ENCODE data around the gene SLC39A7. TPM values are rescaled to one million over a fixed set of nuclear protein-coding genes. Genes with fewer than 3 reads are reported as not detected.

Gene SLC39A7
- total RNA-seq, 5 donors from 2014 or later (not counting 1 experiment from before 2014, with no cell fraction given): 19.1 to 44.0 (median 41.3) TPM

DNA sequence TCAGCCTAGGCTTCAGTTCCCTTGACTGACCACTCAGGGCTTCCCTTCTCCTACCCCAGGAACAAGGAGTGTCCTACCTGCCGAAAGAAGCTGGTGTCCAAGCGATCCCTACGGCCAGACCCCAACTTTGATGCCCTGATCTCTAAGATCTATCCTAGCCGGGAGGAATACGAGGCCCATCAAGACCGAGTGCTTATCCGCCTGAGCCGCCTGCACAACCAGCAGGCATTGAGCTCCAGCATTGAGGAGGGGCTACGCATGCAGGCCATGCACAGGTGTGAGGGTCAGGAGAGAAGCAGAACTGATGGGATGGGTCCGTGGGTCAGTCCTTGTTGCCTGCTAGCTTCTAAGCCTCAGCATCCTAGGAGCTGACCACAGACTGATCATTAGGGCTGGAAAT lies 9.2 kb downstream of the SLC39A7 start:
- Mint-ChIP-seq H3K27ac (no peak overlapping the region), H3K9me3 (no peaks in the 10 kb centered on the region), H3K4me1 (peaks cover 50 to 58% (median 50%) of the 10 kb centered on the region in 3 donors), H3K36me3 (peaks cover 20% of the 10 kb centered on the region), H3K27me3 (peaks cover 10 to 25% of the 10 kb centered on the region in 2 donors), H3K4me3 (peak overlapping the region in 2 of 3 donors; percentile 87 to 89)
- WGBS (ENCODE audit: insufficient coverage): 95% methylated on average over 7 of the region's 10 CpGs
- CTCF ChIA-PET: no interaction called here
- ATAC-seq (replicated peaks in 1 of 4) (no peak), DNase-seq (no peak)
- no peaks in the 10 kb centered on the region for H3K9me3 ChIP-seq
- peaks cover 10 to 46% of the 10 kb centered on the region in 2 experiments for H3K4me1 ChIP-seq (ENCODE audit: control insufficient read depth in 1 of 2, extremely low read depth in 1 of 2, insufficient read depth in 2 of 2, low read length in 2 of 2)
- peaks cover 0 to 24% of the 10 kb centered on the region in 2 donors for H3K36me3 ChIP-seq (ENCODE audit: control insufficient read depth in 2 of 2, extremely low read depth in 1 of 2, insufficient read depth in 1 of 2, low read length in 1 of 2)
- peaks cover 0 to 29% of the 10 kb centered on the region in 2 experiments for H3K27me3 ChIP-seq (replicated peaks in 1 of 2; ENCODE audit: control insufficient read depth in 2 of 2, extremely low read depth in 1 of 2, insufficient read depth in 2 of 2, low read length in 1 of 2)
- POLR2A ChIA-PET: interaction anchor here in 1 of 2 donors (0.6 kb wide), 1 partner anchor 159 kb away, joined by 4 read pairs; no protein-coding TSS in a partner anchor
- H3K27ac ChIP-seq (ENCODE audit: low read length): no peak overlapping the region
- no peak overlapping the region for H3K4me3 ChIP-seq (ENCODE audit: control insufficient read depth in 1 of 2, extremely low read depth in 1 of 2, low read length in 1 of 2)

DNA sequence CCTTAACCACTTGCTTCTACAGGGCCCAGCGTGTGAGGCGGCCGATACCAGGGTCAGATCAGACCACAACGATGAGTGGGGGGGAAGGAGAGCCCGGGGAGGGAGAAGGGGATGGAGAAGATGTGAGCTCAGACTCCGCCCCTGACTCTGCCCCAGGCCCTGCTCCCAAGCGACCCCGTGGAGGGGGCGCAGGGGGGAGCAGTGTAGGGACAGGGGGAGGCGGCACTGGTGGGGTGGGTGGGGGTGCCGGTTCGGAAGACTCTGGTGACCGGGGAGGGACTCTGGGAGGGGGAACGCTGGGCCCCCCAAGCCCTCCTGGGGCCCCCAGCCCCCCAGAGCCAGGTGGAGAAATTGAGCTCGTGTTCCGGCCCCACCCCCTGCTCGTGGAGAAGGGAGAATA lies 10.5 kb downstream of the SLC39A7 start:
- Mint-ChIP-seq H3K4me3 (no peak overlapping the region), H3K27me3 (peaks cover 10 to 33% of the 10 kb centered on the region in 2 donors), H3K36me3 (peaks cover 20% of the 10 kb centered on the region), H3K4me1 (peaks cover 37 to 45% (median 39%) of the 10 kb centered on the region in 3 donors), H3K9me3 (no peaks in the 10 kb centered on the region), H3K27ac (no peak overlapping the region)
- H3K27me3 ChIP-seq (replicated peaks in 1 of 2; ENCODE audit: control insufficient read depth in 2 of 2, extremely low read depth in 1 of 2, insufficient read depth in 2 of 2, low read length in 1 of 2): peaks cover 0 to 42% of the 10 kb centered on the region in 2 experiments
- CTCF ChIA-PET: interaction anchor here in 1 of 2 donors (0.5 kb wide), 1 partner anchor 133 kb away, joined by 11 read pairs; no protein-coding TSS in a partner anchor
- no peak overlapping the region for H3K27ac ChIP-seq (ENCODE audit: low read length)
- ATAC-seq (replicated peaks in 1 of 4) (no peak), DNase-seq (no peak)
- POLR2A ChIA-PET: no interaction called here
- no peak overlapping the region for H3K4me3 ChIP-seq (ENCODE audit: control insufficient read depth in 1 of 2, extremely low read depth in 1 of 2, low read length in 1 of 2)
- H3K4me1 ChIP-seq (ENCODE audit: control insufficient read depth in 1 of 2, extremely low read depth in 1 of 2, insufficient read depth in 2 of 2, low read length in 2 of 2): peaks cover 7 to 41% of the 10 kb centered on the region in 2 experiments
- peaks cover 0 to 24% of the 10 kb centered on the region in 2 donors for H3K36me3 ChIP-seq (ENCODE audit: control insufficient read depth in 2 of 2, extremely low read depth in 1 of 2, insufficient read depth in 1 of 2, low read length in 1 of 2)
- 73% methylated on average over 3 of the region's 17 CpGs for WGBS (ENCODE audit: insufficient coverage)
- no peaks in the 10 kb centered on the region for H3K9me3 ChIP-seq

DNA sequence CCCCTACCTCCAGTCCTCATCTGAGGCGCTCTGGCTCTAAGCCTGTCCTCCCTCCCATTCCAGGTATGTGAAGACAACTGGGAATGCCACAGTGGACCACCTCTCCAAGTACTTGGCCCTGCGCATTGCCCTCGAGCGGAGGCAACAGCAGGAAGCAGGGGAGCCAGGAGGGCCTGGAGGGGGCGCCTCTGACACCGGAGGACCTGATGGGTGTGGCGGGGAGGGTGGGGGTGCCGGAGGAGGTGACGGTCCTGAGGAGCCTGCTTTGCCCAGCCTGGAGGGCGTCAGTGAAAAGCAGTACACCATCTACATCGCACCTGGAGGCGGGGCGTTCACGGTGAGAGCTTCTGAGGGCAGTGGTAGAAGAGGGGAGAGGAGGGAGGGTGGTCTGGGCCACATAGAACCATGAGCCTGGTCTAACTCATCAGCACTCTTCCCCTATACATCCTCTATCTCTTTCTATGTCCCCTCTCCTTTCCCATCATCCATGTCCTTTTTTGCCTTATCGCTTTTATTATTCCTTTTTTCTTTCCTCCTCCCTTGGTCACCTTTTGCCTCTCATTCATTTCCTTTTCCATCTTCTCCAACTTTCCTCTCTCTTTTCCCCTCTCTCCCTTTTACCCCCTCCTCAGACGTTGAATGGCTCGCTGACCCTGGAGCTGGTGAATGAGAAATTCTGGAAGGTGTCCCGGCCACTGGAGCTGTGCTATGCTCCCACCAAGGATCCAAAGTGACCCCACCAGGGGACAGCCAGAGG lies 11.2 kb downstream of the SLC39A7 start:
- Histone ChIP-seq H3K9me3 (no peaks in the 10 kb centered on the region), H3K4me1 (ENCODE audit: control insufficient read depth in 1 of 2, extremely low read depth in 1 of 2, insufficient read depth in 2 of 2, low read length in 2 of 2) (peaks cover 7 to 45% of the 10 kb centered on the region in 2 experiments), H3K27me3 (replicated peaks in 1 of 2; ENCODE audit: control insufficient read depth in 2 of 2, extremely low read depth in 1 of 2, insufficient read depth in 2 of 2, low read length in 1 of 2) (peaks cover 0 to 48% of the 10 kb centered on the region in 2 experiments), H3K36me3 (ENCODE audit: control insufficient read depth in 2 of 2, extremely low read depth in 1 of 2, insufficient read depth in 1 of 2, low read length in 1 of 2) (peaks cover 0 to 24% of the 10 kb centered on the region in 2 donors), H3K4me3 (ENCODE audit: control insufficient read depth in 1 of 2, extremely low read depth in 1 of 2, low read length in 1 of 2) (peak overlapping the region in 1 of 2 donors; percentile 12), H3K27ac (ENCODE audit: low read length) (no peak overlapping the region)
- ATAC-seq (replicated peaks in 1 of 4): no peak
- ChIA-PET CTCF (interaction anchor here in 1 of 2 donors (0.5 kb wide), 1 partner anchor 132 kb away, joined by 11 read pairs; no protein-coding TSS in a partner anchor), POLR2A (no interaction called here)
- H3K4me3 Mint-ChIP-seq: no peak overlapping the region
- no peaks in the 10 kb centered on the region for H3K9me3 Mint-ChIP-seq
- H3K36me3 Mint-ChIP-seq: peaks cover 20% of the 10 kb centered on the region
- DNase-seq: no peak
- H3K27ac Mint-ChIP-seq: no peak overlapping the region
- peaks cover 33 to 41% (median 36%) of the 10 kb centered on the region in 3 donors for H3K4me1 Mint-ChIP-seq
- 96% methylated on average over 4 of the region's 18 CpGs for WGBS (ENCODE audit: insufficient coverage)
- peaks cover 10 to 35% of the 10 kb centered on the region in 2 donors for H3K27me3 Mint-ChIP-seq

DNA sequence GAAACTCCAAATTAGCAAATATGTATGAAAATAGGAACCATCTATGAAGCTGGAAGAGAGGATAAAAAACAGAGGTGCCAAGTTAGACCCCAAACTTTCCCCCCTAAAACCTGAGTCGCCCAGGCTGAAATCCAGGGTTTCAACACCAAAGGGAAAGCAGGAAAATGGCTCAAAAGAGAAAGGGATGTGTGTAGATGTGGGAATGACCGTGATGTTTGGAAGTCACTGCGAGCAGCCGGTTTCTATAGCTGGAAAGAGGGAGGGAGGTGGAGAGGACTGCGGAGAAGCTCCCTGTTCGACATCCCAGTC lies 12.1 kb downstream of the SLC39A7 start:
- CTCF ChIA-PET: no interaction called here
- Histone ChIP-seq H3K36me3 (ENCODE audit: control insufficient read depth in 2 of 2, extremely low read depth in 1 of 2, insufficient read depth in 1 of 2, low read length in 1 of 2) (peaks cover 0 to 24% of the 10 kb centered on the region in 2 donors), H3K27ac (ENCODE audit: low read length) (no peak overlapping the region), H3K27me3 (replicated peaks in 1 of 2; ENCODE audit: control insufficient read depth in 2 of 2, extremely low read depth in 1 of 2, insufficient read depth in 2 of 2, low read length in 1 of 2) (peaks cover 0 to 52% of the 10 kb centered on the region in 2 experiments), H3K9me3 (no peaks in the 10 kb centered on the region), H3K4me3 (ENCODE audit: control insufficient read depth in 1 of 2, extremely low read depth in 1 of 2, low read length in 1 of 2) (peak overlapping the region; percentile 36 to 69), H3K4me1 (ENCODE audit: control insufficient read depth in 1 of 2, extremely low read depth in 1 of 2, insufficient read depth in 2 of 2, low read length in 2 of 2) (peaks cover 4 to 38% of the 10 kb centered on the region in 2 experiments)
- H3K36me3 Mint-ChIP-seq: peaks cover 20% of the 10 kb centered on the region
- POLR2A ChIA-PET: no interaction called here
- WGBS (ENCODE audit: insufficient coverage): 25% methylated on average over 1 of the region's 6 CpGs
- H3K27me3 Mint-ChIP-seq: peaks cover 10 to 39% of the 10 kb centered on the region in 2 donors
- peak overlapping the region in 1 of 2 donors; percentile 0 for H3K27ac Mint-ChIP-seq
- ATAC-seq (replicated peaks in 1 of 4) (no peak), DNase-seq (no peak)
- peaks cover 33 to 41% (median 36%) of the 10 kb centered on the region in 3 donors for H3K4me1 Mint-ChIP-seq
- peak overlapping the region; percentile 67 to 85 (median 76) for H3K4me3 Mint-ChIP-seq
- H3K9me3 Mint-ChIP-seq: no peaks in the 10 kb centered on the region

DNA sequence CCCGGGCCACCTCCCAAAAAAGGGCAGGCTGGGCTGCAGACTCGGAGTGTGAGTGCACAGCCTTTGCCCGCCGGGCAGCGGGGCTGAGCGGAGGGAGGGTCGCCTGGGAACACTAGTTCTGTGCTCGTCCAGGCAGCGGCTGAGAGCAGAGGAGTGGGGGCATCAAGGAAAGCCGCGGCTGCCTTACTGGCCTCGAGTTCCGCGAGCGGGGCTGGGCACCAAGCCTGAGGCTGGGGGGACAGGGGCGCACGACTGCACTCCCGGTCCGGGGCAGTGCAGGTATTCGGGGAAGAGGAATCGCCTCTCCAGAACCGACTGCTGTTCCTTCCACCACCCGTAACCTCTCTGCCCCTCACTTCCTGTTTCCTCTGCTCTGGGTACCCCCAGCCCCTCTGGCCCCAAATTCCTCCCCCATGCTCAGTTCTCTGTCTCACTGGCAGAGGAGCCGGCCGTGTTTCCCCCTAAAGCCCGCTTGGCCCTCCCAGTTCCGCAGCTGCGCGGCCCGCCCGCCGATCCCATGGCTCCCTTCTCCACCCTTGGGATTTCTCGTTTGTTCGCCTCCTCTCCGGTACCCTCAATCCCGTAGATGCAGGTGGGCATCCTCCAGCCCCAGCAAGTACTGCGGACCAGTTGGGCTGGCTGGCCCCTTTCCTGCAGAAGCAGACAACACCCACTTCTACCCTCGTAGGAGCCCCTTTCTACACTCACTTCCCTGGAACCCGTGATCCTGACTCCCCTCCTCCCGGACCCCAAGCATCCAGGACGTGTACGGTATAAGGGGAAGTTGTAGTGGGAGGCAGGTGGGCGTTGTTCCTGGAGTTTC lies 12.7 kb downstream of the SLC39A7 start:
- Histone ChIP-seq H3K4me3 (ENCODE audit: control insufficient read depth in 1 of 2, extremely low read depth in 1 of 2, low read length in 1 of 2) (peak overlapping the region; percentile 36 to 69), H3K27ac (ENCODE audit: low read length) (no peak overlapping the region), H3K9me3 (no peaks in the 10 kb centered on the region), H3K4me1 (ENCODE audit: control insufficient read depth in 1 of 2, extremely low read depth in 1 of 2, insufficient read depth in 2 of 2, low read length in 2 of 2) (peaks cover 4 to 36% of the 10 kb centered on the region in 2 experiments), H3K27me3 (replicated peaks in 1 of 2; ENCODE audit: control insufficient read depth in 2 of 2, extremely low read depth in 1 of 2, insufficient read depth in 2 of 2, low read length in 1 of 2) (peaks cover 1 to 54% of the 10 kb centered on the region in 2 experiments), H3K36me3 (ENCODE audit: control insufficient read depth in 2 of 2, extremely low read depth in 1 of 2, insufficient read depth in 1 of 2, low read length in 1 of 2) (peaks cover 0 to 24% of the 10 kb centered on the region in 2 donors)
- peak in 4 of 35 experiments; percentile 16 to 35 (median 28) for DNase-seq
- H3K27ac Mint-ChIP-seq: peak overlapping the region in 1 of 2 donors; percentile 48
- CTCF ChIA-PET: no interaction called here
- H3K4me1 Mint-ChIP-seq: peaks cover 33 to 41% (median 36%) of the 10 kb centered on the region in 3 donors
- peak; percentile 32 to 46 (median 40) for ATAC-seq (replicated peaks in 1 of 4)
- WGBS (ENCODE audit: insufficient coverage): 5% methylated on average over 34 of the region's 43 CpGs
- no peaks in the 10 kb centered on the region for H3K9me3 Mint-ChIP-seq
- H3K36me3 Mint-ChIP-seq: peaks cover 20% of the 10 kb centered on the region
- H3K27me3 Mint-ChIP-seq: peaks cover 15 to 44% of the 10 kb centered on the region in 2 donors
- H3K4me3 Mint-ChIP-seq: peak overlapping the region; percentile 67 to 85 (median 76)
- POLR2A ChIA-PET: no interaction called here

DNA sequence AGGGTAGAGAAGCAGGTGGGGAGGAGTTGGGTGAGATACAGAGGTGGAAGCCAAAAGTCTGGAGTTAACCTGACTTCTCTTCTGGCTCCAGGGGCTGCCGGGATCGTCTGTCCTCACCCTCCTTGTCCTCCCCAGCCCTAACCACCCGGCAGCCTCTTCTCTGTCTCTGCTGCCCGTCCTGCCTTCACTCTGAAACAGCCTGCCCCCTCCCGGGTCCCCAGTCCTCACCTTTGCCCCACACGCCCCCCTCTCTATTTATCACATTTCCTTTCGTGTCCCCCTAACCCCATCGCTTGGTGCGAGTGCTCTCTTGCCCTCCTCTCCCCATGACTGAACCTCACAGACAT lies 13.3 kb downstream of the SLC39A7 start:
- no peak for DNase-seq
- peaks cover 20% of the 10 kb centered on the region for H3K36me3 Mint-ChIP-seq
- no peak overlapping the region for H3K27ac Mint-ChIP-seq
- H3K4me3 ChIP-seq (ENCODE audit: control insufficient read depth in 1 of 2, extremely low read depth in 1 of 2, low read length in 1 of 2): peak overlapping the region; percentile 36 to 69
- H3K4me1 ChIP-seq (ENCODE audit: control insufficient read depth in 1 of 2, extremely low read depth in 1 of 2, insufficient read depth in 2 of 2, low read length in 2 of 2): peaks cover 4 to 32% of the 10 kb centered on the region in 2 experiments
- H3K27ac ChIP-seq (ENCODE audit: low read length): no peak overlapping the region
- H3K9me3 Mint-ChIP-seq: no peaks in the 10 kb centered on the region
- ChIA-PET POLR2A (no interaction called here), CTCF (no interaction called here)
- peaks cover 21 to 49% of the 10 kb centered on the region in 2 donors for H3K27me3 Mint-ChIP-seq
- H3K4me1 Mint-ChIP-seq: peaks cover 29 to 36% (median 33%) of the 10 kb centered on the region in 3 donors
- peak overlapping the region; percentile 67 to 85 (median 76) for H3K4me3 Mint-ChIP-seq
- peaks cover 2 to 54% of the 10 kb centered on the region in 2 experiments for H3K27me3 ChIP-seq (replicated peaks in 1 of 2; ENCODE audit: control insufficient read depth in 2 of 2, extremely low read depth in 1 of 2, insufficient read depth in 2 of 2, low read length in 1 of 2)
- no peaks in the 10 kb centered on the region for H3K9me3 ChIP-seq
- ATAC-seq (replicated peaks in 1 of 4): peak in 2 of 4 experiments; percentile 8 to 17
- peaks cover 0 to 24% of the 10 kb centered on the region in 2 donors for H3K36me3 ChIP-seq (ENCODE audit: control insufficient read depth in 2 of 2, extremely low read depth in 1 of 2, insufficient read depth in 1 of 2, low read length in 1 of 2)
- 33% methylated on average over 9 of the region's 9 CpGs for whole genome bisulfite sequencing (ENCODE audit: insufficient coverage)
